ENCODE results near the gene CHAMP1.

CHAMP1 gene

GRCh38 chr13:114275304-114275703 is 39.0 kb upstream of the CHAMP1 start:
- H3K27ac ChIP-seq (replicated peaks) = peak overlapping the region; percentile 3; the same call in 1 of the 2 replicates
- TF ChIP-seq CTCF (IDR thresholded peaks at IDR 0.05; ENCODE audit: insufficient read depth, low read length) = no peak
- TF ChIP-seq GABPA (IDR thresholded peaks at IDR 0.05; ENCODE audit: low read depth) = no peak
- TF ChIP-seq POLR2AphosphoS5 (IDR thresholded peaks at IDR 0.05; ENCODE audit: low read depth) = no peak
- peak; percentile 58; the same call in 1 of the 2 replicates for TF ChIP-seq SPI1 (IDR thresholded peaks at IDR 0.05; ENCODE audit: borderline replicate concordance, low read depth)
- no peak for TF ChIP-seq REST (IDR thresholded peaks at IDR 0.05; ENCODE audit: insufficient replicate concordance, low read depth)
- no peaks in the 10 kb centered on the region for H3K27me3 ChIP-seq (ENCODE audit: insufficient read depth, poor library complexity, severe bottlenecking)
- DNase-seq (ENCODE audit: low read depth in 1 of 2, low spot score in 1 of 2) = peak in 1 of 2 experiments; percentile 65
- no peak overlapping the region for H3K4me3 ChIP-seq (replicated peaks; ENCODE audit: insufficient read depth, low read length)

GRCh38 chr13:114279146-114279545 is 35.2 kb upstream of the CHAMP1 start:
- DNase-seq (ENCODE audit: low read depth in 1 of 2, low spot score in 1 of 2) = no peak
- Histone ChIP-seq H3K4me3 (replicated peaks; ENCODE audit: insufficient read depth, low read length) (no peak overlapping the region), H3K27me3 (ENCODE audit: insufficient read depth, poor library complexity, severe bottlenecking) (no peaks in the 10 kb centered on the region), H3K27ac (replicated peaks) (peak overlapping the region; percentile 99)
- no peak for TF ChIP-seq SPI1 (IDR thresholded peaks at IDR 0.05; ENCODE audit: borderline replicate concordance, low read depth)
- TF ChIP-seq REST (IDR thresholded peaks at IDR 0.05; ENCODE audit: insufficient replicate concordance, low read depth) = no peak
- no peak for TF ChIP-seq GABPA (IDR thresholded peaks at IDR 0.05; ENCODE audit: low read depth)
- no peak for TF ChIP-seq POLR2AphosphoS5 (IDR thresholded peaks at IDR 0.05; ENCODE audit: low read depth)
- TF ChIP-seq CTCF (IDR thresholded peaks at IDR 0.05; ENCODE audit: insufficient read depth, low read length) = no peak

DNA sequence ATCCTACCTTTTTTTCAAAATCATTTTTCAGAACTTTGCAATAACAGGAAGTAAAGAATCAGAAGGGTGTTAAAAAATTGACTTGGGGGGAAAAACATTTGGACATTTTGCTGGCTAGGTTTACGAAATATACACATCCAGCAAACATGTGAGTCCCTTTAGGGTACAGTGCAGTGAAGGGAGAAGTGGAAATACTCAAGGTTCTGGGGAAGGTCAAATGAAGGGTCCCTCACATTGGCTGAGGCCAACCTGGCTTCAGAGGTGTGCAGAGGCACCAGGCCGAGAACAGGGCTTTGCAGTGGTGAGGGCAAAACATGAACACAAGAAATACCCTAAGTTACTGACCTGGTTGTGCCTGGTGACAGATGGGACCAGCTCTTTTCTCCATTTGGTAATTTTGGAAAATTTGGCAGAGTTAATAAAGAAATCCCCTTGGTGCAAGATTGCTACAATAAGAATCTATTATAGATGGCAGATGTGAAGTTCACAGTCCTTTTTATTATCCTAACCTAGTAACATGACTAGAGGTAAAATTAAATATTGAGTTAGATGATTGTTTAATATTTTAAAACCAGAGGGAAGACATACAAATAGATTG is 34.4 kb upstream of the CHAMP1 start:
- Histone ChIP-seq H3K27ac (replicated peaks) (peak overlapping the region; percentile 99), H3K4me3 (replicated peaks; ENCODE audit: insufficient read depth, low read length) (no peak overlapping the region), H3K27me3 (ENCODE audit: insufficient read depth, poor library complexity, severe bottlenecking) (no peaks in the 10 kb centered on the region)
- DNase-seq (ENCODE audit: low read depth in 1 of 2, low spot score in 1 of 2) = peak in 1 of 2 experiments; percentile 37
- TF ChIP-seq CTCF (IDR thresholded peaks at IDR 0.05; ENCODE audit: insufficient read depth, low read length) (no peak), SPI1 (IDR thresholded peaks at IDR 0.05; ENCODE audit: borderline replicate concordance, low read depth) (no peak), POLR2AphosphoS5 (IDR thresholded peaks at IDR 0.05; ENCODE audit: low read depth) (no peak), REST (IDR thresholded peaks at IDR 0.05; ENCODE audit: insufficient replicate concordance, low read depth) (no peak), GABPA (IDR thresholded peaks at IDR 0.05; ENCODE audit: low read depth) (no peak)

Data from HL-60 (cell line).